Spleen (tissue), 11 donors: ENCODE measurements around the gene CERS1. TPM values are rescaled to one million over a fixed set of nuclear protein-coding genes. Genes with fewer than 3 reads are reported as not detected.

Experiments
- DNase-seq: peaks from one replicate; pipeline ENCODE4 v3.0.0-alpha.2; 2020
- H3K27ac ChIP-seq, 8 donors: fragments of 200-600 bp; sonication (generic) in 7 of 8; 1 replicate in 4 of 8; 2 replicates in 4 of 8; pipeline versions ENCODE4 v1.5.0 to v1.8.0; 2016 to 2021; ENCODE audit warnings: inconsistent platforms in 4 of 8, mild to moderate bottlenecking in 4 of 8, moderate library complexity in 1 of 8
- H3K27me3 ChIP-seq, 7 donors: fragments of 200-600 bp; sonication (generic) in 6 of 7; replicated peaks in 1 of 7; 1 replicate in 4 of 7; 2 replicates in 3 of 7; pipeline versions ENCODE4 v1.5.0 to v1.8.0; 2016 to 2021; ENCODE audit warnings: inconsistent platforms in 3 of 7, mild to moderate bottlenecking in 1 of 7
- H3K36me3 ChIP-seq, 6 donors: fragments of 200-600 bp; sonication (generic) in 5 of 6; 1 replicate in 4 of 6; 2 replicates in 2 of 6; pipeline versions ENCODE4 v1.5.0 to v1.8.0; 2016 to 2021; ENCODE audit warnings: inconsistent platforms in 2 of 6
- H3K4me1 ChIP-seq, 6 donors: fragments of 200-600 bp; sonication (generic) in 5 of 6; 1 replicate in 3 of 6; 2 replicates in 3 of 6; pipeline versions ENCODE4 v1.5.0 to v1.8.0; 2016 to 2021; ENCODE audit warnings: inconsistent platforms in 3 of 6
- H3K4me3 ChIP-seq, 8 donors: fragments of 200-600 bp; sonication (generic) in 7 of 8; 1 replicate in 4 of 8; 2 replicates in 4 of 8; pipeline versions ENCODE4 v1.5.0 to v1.8.0; 2016 to 2021; ENCODE audit warnings: inconsistent platforms in 4 of 8, mild to moderate bottlenecking in 4 of 8, moderate library complexity in 2 of 8
- H3K9me3 ChIP-seq, 8 donors: fragments of 200-600 bp; sonication (generic) in 7 of 8; 1 replicate in 4 of 8; 2 replicates in 4 of 8; pipeline versions ENCODE4 v1.5.0 to v1.8.0; 2016 to 2021; ENCODE audit warnings: inconsistent platforms in 4 of 8
- CTCF ChIP-seq, 11 experiments: fragments of 200-600 bp in 7 of 11; fragments of 450-650 bp in 4 of 11; sonication (generic) in 4 of 11; IDR thresholded peaks in 8 of 11; conservative IDR thresholded peaks in 3 of 11; 1 replicate in 7 of 11; 2 replicates in 4 of 11; pipeline versions ENCODE4 v1.4.0 to v1.8.0; 2016 to 2021; ENCODE audit warnings: antibody characterized with exemption in 11 of 11, inconsistent platforms in 4 of 11, mild to moderate bottlenecking in 1 of 11
- POLR2A ChIP-seq, 3 donors: fragments of 450-650 bp; IDR thresholded peaks; one replicate each; pipeline ENCODE4 v1.5.1; 2017; ENCODE audit warnings: antibody characterized with exemption in 3 of 3, mild to moderate bottlenecking in 1 of 3
- POLR2AphosphoS5 ChIP-seq, 3 donors: sonication (generic); formaldehyde crosslinking; IDR thresholded peaks; one replicate each; pipeline ENCODE4 v1.5.1; 2017; ENCODE audit warnings: antibody characterized with exemption in 3 of 3
- WGBS, 5 donors: extraction: QIAGEN DNeasy Blood & Tissue Kit in 3 of 5; methylation state at CpG; one replicate each; pipeline versions ENCODE4 v1.1.5 to v1.1.7; 2013 to 2018; 5-methylcytosine and 5-hydroxymethylcytosine counted together
- intact Hi-C: fragments of 100-400 bp; cut with DNase I; formaldehyde crosslinking; loops from one replicate; pipeline ENCODE4 v1.15.0; 2023; ENCODE audit warnings: low total_unique reads
- polyA plus RNA-seq, 3 donors: library from polyadenylated mRNA; stranded (reverse); fragments of 200-250 nt; gene quantifications; one replicate each; pipeline ENCODE4 v1.2.1, GENCODE V29; 2013
- total RNA-seq, 7 donors: library from RNA; depleted of rRNA in 3 of 7; stranded (reverse); fragments of >200 nt in 3 of 7; fragmentation: NEBNext Ultra II Directional in 4 of 7; extraction: Animal tissue kit (Norgen Biotek cat#: 25700) in 4 of 7; gene quantifications; one replicate each; pipeline versions ENCODE4 v1.1.0 to v1.2.1, GENCODE V29; 2016 to 2021
- donor health status: healthy with polysubstance abuse.
- donor health status: DM: no; HTN: no; CAD: no; lungs with moderate emphysema.
- donor health status: DM: no; HTN: no; CAD: no.
- donor health status: Bipolar disorder and iron deficiency.
- donor health status: healthy.
- donor health status: DM: no; HTN: no; CAD: no.
- donor health status: DM: yes; HTN: yes; CAD: no.

Gene CERS1
- total and polyA plus RNA-seq, 10 donors, result 0.06 to 0.50 (median 0.39) TPM; not detected in 4

- intact Hi-C loops, result no loop called here
- Histone ChIP-seq H3K9me3 (no peaks in the 10 kb centered on the region), H3K4me3 (no peak overlapping the region), H3K27me3 (no peaks in the 10 kb centered on the region), H3K27ac (no peak overlapping the region), H3K36me3 (peaks cover 8 to 100% (median 100%) of the 10 kb centered on the region in 6 donors), H3K4me1 (peaks cover 5 to 36% (median 15%) of the 10 kb centered on the region in 6 donors)
- DNase-seq, result no peak
- 95 to 98% (median 97%) methylated on average over 21 to 33 of the region's 33 CpGs for WGBS, 5 donors
- TF ChIP-seq CTCF (IDR thresholded peaks at IDR 0.05 in 8 of 11, conservative IDR thresholded peaks at IDR 0.05 in 3 of 11), result no peak
- peak; percentile 17 to 74 (median 20) for TF ChIP-seq POLR2AphosphoS5 (IDR thresholded peaks at IDR 0.05)
- no peak for TF ChIP-seq POLR2A (IDR thresholded peaks at IDR 0.05)
These were observed 41.0 kb downstream of the CERS1 start for GRCh38 chr19:18854982-18855381.

DNA sequence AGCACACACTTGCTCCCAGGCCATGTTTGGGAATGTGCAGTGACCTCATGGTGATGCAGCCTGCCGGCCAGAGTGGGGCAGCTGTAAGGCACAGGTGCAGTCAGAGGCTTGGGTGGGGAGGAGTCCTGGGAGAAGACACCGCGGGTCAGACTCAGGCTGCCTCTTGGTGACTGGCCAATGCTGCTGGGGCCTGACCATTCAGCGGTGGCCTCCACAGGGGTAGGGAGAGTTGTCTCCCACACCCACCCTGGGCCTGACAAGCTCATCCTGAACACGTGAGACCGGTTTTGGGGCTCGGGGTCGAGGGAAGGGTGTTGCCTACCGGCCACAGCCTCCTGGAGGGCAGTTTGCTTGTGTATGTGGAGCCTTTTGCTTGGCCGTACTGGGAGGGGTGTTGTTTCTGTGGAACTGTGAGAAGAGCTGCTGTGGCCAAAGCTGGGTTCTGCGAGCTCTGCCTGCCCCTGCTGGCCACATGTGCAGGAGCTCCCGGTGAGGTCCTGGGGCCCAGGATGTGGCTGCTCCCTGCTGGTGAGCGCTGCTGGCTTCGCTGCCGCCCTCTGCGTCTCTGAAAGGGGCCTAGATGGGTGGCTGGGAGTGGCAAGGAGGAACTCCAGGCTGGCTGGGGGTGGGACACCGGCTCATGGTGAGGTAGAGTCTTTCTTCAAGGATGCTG, 42.1 kb downstream of the CERS1 start:
- TF ChIP-seq POLR2A (IDR thresholded peaks at IDR 0.05) (no peak), CTCF (IDR thresholded peaks at IDR 0.05 in 8 of 11, conservative IDR thresholded peaks at IDR 0.05 in 3 of 11) (no peak), POLR2AphosphoS5 (IDR thresholded peaks at IDR 0.05) (peak in 1 of 3 donors; percentile 51)
- Histone ChIP-seq H3K4me3 (no peak overlapping the region), H3K27ac (no peak overlapping the region), H3K27me3 (no peaks in the 10 kb centered on the region), H3K36me3 (peaks cover 6 to 99% (median 90%) of the 10 kb centered on the region in 6 donors), H3K9me3 (no peaks in the 10 kb centered on the region), H3K4me1 (peaks cover 16 to 36% (median 22%) of the 10 kb centered on the region in 6 donors)
- WGBS, 5 donors, result 85 to 96% (median 92%) methylated on average over 8 to 17 of the region's 17 CpGs
- peak; percentile 75 for DNase-seq
- intact Hi-C loops, result no loop called here

- intact Hi-C loops, result no loop called here
- TF ChIP-seq POLR2A (IDR thresholded peaks at IDR 0.05), result no peak
- TF ChIP-seq CTCF (IDR thresholded peaks at IDR 0.05 in 8 of 11, conservative IDR thresholded peaks at IDR 0.05 in 3 of 11), result no peak
- no peak for TF ChIP-seq POLR2AphosphoS5 (IDR thresholded peaks at IDR 0.05)
- H3K9me3 ChIP-seq, result no peaks in the 10 kb centered on the region
- peaks cover 26 to 48% (median 34%) of the 10 kb centered on the region in 6 donors for H3K4me1 ChIP-seq
- H3K36me3 ChIP-seq, result peaks cover 5 to 99% (median 85%) of the 10 kb centered on the region in 6 donors
- no peaks in the 10 kb centered on the region for H3K27me3 ChIP-seq
- no peak overlapping the region for H3K27ac ChIP-seq
- WGBS, 5 donors, result 91 to 95% (median 92%) methylated on average over 12 of the region's 12 CpGs
- H3K4me3 ChIP-seq, result no peak overlapping the region
- DNase-seq, result no peak
These were observed 43.3 kb downstream of the CERS1 start for GRCh38 chr19:18852648-18853047.

DNA sequence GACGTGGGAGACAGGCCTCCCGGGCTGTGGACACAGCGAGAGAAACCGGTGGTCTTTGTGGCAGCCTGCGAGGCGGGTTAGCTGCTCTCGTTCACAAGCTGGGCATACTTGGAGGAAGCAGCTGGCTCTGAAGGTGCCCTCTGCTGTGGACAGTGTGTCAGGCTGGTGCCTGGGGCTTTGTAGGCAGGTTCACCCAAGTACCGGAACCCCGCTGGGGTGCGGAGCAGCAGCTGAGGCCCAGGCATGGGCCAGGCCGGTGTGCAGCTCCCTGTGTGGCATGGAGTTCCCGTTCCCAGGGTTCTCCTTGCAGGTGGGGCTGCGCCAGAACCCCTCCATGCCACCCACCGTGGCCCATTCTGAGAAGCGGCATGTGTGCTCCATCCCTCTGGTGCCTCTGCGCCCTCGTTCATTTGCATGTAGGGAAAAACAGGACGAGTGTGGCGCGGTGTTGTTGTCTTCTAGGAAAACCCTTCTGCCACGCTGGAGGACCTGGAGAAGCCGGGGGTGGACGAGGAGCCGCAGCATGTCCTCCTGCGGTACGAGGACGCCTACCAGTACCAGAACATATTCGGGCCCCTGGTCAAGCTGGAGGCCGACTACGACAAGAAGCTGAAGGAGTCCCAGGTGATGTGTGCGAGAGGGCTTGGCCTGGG, 44.2 kb downstream of the CERS1 start:
- peaks cover 2 to 95% (median 77%) of the 10 kb centered on the region in 6 donors for H3K36me3 ChIP-seq

More for the DNA sequence above, 44.2 kb downstream of the CERS1 start:
- Histone ChIP-seq H3K27me3 (no peaks in the 10 kb centered on the region), H3K4me1 (peaks cover 29 to 57% (median 42%) of the 10 kb centered on the region in 6 donors), H3K4me3 (no peak overlapping the region), H3K27ac (peak overlapping the region in 2 of 8 donors; percentile 89 to 91), H3K9me3 (no peaks in the 10 kb centered on the region)
- intact Hi-C loops, result no loop called here
- peak in 1 of 3 donors; percentile 43 for TF ChIP-seq POLR2AphosphoS5 (IDR thresholded peaks at IDR 0.05)
- no peak for TF ChIP-seq POLR2A (IDR thresholded peaks at IDR 0.05)
- TF ChIP-seq CTCF (IDR thresholded peaks at IDR 0.05 in 8 of 11, conservative IDR thresholded peaks at IDR 0.05 in 3 of 11), result no peak
- DNase-seq, result peak; percentile 73
- WGBS, 5 donors, result 95 to 98% (median 96%) methylated on average over 17 to 31 of the region's 31 CpGs
